BJ (cell line): ENCODE data around the gene TRPM2. TPM values are rescaled to one million over a fixed set of nuclear protein-coding genes. Genes with fewer than 3 reads are reported as not detected.

Source experiments
- CTCF ChIA-PET: fragments of 350-600 bp; formaldehyde crosslinking; extraction: SDS; loops from one replicate; lab custom pipeline; 2021; ENCODE audit warnings: antibody characterized with exemption, inconsistent platforms; lab: Yijun Ruan, JAX
- POLR2A ChIA-PET: fragments of 300-600 bp; sonication (Branson Sonifier 250); formaldehyde crosslinking; extraction: SDS; loops from one replicate; lab custom pipeline; 2021; ENCODE audit warnings: antibody characterized with exemption; lab: Charles Lee
- DNase-seq: peaks from one replicate; pipeline ENCODE4 v3.0.0-alpha.2; 2011; ENCODE audit warnings: low read depth
- H3K27me3 ChIP-seq: 2 replicates; pipeline ENCODE4 v1.6.0; 2011; ENCODE audit warnings: low read length; ENCODE audit not compliant: control insufficient read depth, insufficient read depth
- H3K36me3 ChIP-seq: 2 replicates; pipeline ENCODE4 v1.5.1; 2011; ENCODE audit warnings: low read length; ENCODE audit not compliant: control insufficient read depth, insufficient read depth
- H3K4me3 ChIP-seq: 2 replicates; pipeline ENCODE4 v1.5.1; 2011; ENCODE audit warnings: low read depth, mild to moderate bottlenecking, control low read depth, low read length
- polyA plus RNA-seq: library from polyadenylated mRNA; depleted of rRNA; stranded (reverse); fragments of >200 nt; gene quantifications from 2 replicates; pipeline ENCODE4 v1.2.3, GENCODE V29; 2011
- TF ChIP-seq, protein P1 (sequence below): IDR thresholded peaks from 2 replicates; pipeline ENCODE4 v1.5.1; 2011; ENCODE audit warnings: low read depth, mild to moderate bottlenecking, control low read depth, inconsistent platforms, low read length, moderate library complexity; ENCODE audit not compliant: insufficient read depth

TRPM2 gene
- polyA plus RNA-seq, 1 experiment = not detected

DNA sequence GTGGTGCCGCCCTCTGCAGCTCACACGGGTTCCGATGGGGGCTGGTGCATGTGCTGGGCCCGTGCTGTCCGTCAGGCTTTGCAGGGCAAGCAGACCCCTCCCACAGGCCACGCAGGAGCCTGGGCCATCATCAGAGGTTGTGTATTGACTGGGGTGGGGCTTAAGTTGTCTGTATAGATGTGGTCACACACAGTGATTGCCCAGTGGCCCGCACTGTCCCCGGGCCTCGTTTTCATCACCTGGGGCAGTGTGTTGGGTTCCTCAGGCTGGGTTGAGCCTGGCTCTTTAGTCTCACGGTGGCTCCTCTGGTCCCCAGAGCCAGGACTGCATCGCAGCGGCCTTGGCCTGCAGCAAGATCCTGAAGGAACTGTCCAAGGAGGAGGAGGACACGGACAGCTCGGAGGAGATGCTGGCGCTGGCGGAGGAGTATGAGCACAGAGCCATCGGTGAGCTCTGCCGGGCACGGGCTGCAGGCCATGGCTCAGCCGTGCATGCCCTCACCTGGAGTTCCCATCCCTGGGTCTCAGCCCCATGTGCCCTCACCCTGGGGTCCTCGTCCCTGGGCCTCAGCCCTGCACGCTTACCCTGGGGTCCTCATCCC, 44.1 kb downstream of the TRPM2 start:
- ChIA-PET CTCF (no interaction called here), POLR2A (no interaction called here)
- no peak for DNase-seq
- H3K27me3 ChIP-seq = no peaks in the 10 kb centered on the region
- H3K4me3 ChIP-seq = no peak overlapping the region
- no peaks in the 10 kb centered on the region for H3K36me3 ChIP-seq
- TF ChIP-seq, protein P1, sequence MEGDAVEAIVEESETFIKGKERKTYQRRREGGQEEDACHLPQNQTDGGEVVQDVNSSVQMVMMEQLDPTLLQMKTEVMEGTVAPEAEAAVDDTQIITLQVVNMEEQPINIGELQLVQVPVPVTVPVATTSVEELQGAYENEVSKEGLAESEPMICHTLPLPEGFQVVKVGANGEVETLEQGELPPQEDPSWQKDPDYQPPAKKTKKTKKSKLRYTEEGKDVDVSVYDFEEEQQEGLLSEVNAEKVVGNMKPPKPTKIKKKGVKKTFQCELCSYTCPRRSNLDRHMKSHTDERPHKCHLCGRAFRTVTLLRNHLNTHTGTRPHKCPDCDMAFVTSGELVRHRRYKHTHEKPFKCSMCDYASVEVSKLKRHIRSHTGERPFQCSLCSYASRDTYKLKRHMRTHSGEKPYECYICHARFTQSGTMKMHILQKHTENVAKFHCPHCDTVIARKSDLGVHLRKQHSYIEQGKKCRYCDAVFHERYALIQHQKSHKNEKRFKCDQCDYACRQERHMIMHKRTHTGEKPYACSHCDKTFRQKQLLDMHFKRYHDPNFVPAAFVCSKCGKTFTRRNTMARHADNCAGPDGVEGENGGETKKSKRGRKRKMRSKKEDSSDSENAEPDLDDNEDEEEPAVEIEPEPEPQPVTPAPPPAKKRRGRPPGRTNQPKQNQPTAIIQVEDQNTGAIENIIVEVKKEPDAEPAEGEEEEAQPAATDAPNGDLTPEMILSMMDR = no peak

DNA sequence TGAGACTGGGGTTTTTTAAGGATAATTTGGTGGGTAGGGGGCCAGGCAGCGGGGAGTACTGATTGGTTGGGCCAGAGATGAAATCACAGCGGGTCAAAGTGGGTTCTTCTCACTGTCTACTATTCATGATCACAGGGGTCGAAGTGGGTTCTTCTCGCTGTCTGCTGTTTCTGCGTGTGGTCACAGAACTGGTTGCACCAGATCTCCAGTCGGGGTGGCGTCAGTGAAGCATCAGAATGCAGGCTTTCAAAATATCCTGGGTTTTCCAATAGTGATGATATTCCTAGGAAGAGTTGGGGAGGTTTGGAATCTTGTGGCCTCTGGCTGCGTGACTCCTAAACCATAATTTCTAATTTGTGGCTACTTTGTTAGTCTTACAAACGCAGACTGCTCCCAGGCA, 45.1 kb downstream of the TRPM2 start:
- no peaks in the 10 kb centered on the region for H3K36me3 ChIP-seq
- H3K27me3 ChIP-seq = no peaks in the 10 kb centered on the region
- TF ChIP-seq, protein P1 = no peak
- no peak overlapping the region for H3K4me3 ChIP-seq
- POLR2A ChIA-PET = no interaction called here
- DNase-seq = no peak
- CTCF ChIA-PET = no interaction called here

DNA sequence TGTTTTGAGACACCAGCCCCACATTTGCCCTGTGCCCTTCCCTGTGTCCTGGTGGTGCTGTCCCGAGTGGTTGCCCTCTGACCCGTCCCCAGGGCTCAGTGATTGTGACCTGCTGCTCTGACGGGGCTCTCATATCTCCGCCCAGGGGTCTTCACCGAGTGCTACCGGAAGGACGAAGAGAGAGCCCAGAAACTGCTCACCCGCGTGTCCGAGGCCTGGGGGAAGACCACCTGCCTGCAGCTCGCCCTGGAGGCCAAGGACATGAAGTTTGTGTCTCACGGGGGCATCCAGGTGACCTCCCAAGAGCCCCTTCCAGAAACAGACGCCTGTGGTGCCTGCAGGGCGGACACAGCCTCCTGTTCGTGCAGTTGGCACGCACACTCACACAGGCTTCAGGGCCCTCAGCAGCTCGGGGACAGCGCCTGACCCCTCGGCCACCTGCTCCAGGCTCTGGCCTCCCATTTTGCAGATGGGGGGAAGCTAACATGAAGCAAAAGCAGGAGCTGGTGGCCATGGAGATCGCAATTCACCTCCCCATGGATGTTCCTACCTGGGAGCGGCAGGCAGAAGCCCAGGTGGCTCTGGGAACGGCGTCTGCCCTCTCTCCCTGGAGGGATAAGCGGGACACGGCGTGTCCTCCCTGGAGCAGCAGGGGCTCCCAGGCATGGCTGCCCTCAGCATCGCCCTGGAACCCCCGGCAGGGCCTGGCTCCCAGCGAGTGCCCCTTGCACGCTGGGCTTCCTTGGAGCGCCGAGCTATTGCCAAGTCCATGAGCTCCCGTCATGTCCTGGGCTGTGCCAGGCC, 45.9 kb downstream of the TRPM2 start:
- POLR2A ChIA-PET = no interaction called here
- TF ChIP-seq, protein P1 = no peak
- CTCF ChIA-PET = no interaction called here
- no peaks in the 10 kb centered on the region for H3K27me3 ChIP-seq
- H3K36me3 ChIP-seq = no peaks in the 10 kb centered on the region
- no peak for DNase-seq
- no peak overlapping the region for H3K4me3 ChIP-seq

DNA sequence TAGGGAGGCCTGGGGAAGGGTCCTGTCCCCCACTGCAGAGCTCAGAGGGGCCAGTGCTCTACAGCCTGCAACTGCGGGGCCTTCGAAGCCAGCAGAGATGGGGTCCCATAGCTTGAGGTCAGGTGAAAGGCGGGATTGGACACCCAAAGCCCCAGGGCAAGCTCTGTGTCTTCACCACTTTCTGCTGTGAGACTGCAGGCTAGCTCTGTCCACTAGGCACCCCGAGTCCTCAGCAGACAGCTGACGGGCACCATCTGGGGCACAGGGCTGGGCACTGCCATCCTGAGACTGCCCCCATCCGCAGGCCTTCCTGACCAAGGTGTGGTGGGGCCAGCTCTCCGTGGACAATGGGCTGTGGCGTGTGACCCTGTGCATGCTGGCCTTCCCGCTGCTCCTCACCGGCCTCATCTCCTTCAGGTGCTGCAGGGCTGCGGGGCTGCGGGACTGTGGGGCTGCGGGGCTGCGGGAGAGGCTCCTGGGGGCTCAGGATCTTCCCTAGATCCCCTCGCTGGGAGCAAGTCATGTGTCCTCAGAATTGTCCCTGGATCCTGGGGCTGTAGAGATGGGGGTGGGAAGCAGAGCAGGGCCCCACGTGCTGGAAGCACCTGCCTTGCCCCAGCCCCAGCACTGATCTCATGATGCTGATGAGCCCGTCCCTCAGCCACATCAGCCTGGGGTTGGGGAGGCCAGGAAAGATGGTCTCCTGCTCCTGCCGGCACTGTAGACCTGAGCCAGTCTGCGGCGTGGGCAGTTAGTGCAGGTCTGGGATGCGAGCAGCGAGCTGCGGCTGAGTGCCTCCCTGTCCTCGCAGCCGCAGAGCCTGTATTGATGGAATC, 46.8 kb downstream of the TRPM2 start:
- Histone ChIP-seq H3K36me3 (no peaks in the 10 kb centered on the region), H3K27me3 (no peaks in the 10 kb centered on the region), H3K4me3 (no peak overlapping the region)
- no peak for DNase-seq
- TF ChIP-seq, protein P1 = no peak
- ChIA-PET POLR2A (no interaction called here), CTCF (no interaction called here)
